Measurements from ENCODE around the gene DPYSL5.

The DPYSL5 gene

DNA sequence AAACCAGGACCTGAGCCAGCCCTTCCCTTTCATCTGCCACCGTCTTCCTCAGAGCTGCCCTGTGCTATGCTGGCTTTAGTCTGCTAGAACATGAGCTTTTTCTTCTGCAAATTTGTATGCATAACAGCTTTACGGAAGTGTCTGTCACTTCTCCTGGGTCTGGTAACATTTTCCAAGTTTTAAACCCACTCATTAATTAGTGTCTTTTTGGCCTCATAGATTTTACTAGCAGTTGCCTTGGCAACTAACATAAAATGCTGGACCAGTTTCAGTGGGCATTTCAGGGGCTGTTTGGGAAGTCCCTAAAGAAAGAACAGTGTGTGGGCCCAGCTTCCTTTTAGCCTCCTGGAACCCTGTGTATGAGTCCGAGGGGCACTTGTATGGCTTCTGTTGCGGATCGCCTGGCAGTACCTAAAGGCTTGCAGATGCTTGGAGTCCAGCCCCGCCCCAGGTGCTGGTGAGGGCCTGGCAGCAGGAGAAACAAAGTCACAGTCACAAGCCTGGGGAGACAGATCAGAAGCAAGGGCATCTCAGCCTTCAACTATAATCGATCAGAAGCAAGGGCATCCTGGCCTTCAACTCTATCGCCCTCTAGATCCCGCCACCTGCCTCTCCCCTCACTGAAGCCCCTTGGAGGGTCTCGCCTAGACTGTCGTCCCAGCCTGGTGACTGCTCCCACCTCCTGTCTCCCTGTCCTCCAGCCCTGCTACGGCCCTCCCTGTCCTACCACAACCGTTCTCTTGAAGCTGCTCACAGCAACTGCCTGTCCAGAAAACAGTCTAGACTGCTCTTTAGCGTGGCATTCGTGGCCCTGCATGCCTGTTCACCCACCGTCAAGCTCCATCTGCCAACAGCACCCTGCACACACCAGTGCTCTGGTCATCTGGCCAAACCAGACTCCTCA is 85.8 kb downstream of the DPYSL5 start:
- DNase-seq = no peak

DNA sequence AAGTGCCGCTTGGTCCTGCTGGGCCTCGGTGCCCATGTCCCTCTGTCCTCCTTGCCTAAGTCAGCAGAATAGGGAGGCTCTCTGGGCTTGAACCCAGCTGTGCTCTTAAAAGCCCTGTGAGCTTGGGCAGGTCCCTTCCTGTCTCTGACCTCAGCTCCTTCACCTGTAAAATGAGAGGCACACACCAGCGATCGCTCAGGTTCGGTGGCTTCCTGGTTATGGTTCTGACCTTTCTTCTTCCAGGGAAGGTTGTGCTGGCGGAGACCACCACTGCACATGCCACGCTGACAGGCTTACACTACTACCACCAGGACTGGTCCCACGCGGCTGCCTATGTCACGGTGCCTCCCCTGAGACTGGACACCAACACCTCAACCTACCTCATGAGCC is 86.4 kb downstream of the DPYSL5 start:
- DNase-seq = no peak

DNA sequence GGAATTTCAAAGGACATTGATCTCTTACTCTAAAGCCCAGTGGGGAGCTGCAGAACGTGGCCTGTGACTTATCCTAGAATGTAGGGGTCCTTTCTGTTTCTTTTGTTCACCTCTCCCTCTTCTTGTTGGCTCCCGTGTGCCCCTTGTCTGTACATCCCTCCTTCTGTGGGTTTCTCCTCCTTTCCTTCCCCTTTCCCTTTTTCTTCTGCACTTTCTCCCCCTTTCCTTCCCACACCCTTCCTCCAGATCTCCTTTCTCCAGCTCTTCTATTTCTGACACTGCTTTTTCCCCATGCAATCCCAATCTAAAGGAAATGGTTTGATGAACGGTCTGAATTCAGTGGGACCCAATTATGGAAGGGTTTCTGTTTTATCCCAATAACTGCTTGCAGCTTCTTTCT is 87.1 kb downstream of the DPYSL5 start:
- DNase-seq = no peak

DNA sequence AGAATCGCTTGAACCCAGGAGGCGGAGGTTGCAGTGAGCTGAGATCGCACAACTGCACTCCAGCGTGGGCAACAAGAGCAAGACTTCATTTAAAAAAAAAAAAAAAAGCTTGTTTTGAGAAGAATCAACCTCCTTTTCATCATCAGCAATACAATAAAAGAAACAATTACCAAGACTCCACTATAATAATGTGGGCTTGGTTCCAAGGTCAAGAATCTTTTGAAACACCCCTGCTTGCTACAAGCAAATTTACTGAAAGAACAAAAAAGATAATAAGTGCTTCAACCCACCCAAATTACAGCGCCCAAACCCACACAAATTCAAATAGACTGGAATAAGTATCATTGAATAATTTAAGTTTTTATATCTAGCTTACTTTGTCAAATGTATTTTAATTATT is 88.9 kb downstream of the DPYSL5 start:
- DNase-seq = no peak

DNA sequence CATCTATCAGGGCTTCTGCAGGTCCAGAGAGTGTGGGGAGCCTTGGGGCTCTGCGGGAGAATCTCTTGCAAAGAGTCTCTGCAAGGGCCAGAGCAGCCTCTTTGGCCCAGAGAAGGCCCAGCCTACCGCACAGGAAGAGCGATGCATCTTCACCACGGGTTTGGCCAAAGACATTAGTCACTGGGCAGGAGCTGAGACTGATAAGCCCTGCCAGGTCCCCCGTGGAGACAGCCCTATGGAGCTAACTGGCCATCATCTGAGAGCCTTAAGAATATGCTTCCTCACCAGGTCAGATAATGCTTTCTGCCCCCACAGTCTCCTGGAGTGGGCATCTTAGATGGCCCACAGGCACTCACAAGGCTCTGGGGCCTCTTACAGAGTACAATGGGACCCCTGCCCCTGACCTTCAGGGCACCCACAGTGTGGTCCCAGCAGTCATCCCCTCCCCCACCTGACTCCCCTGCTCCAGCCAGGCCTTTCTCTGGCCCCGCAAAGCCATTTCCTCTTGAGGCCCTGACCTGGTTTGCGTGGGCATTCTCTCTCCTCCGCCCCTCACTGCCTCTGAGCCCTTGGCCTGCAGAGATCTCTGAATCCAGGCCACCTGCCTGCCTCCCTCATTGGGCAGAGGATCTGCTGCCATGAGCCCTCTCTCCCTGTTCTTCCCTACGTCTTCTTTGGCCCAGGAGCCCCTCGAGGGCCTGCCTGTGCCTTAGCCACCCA is 90.6 kb downstream of the DPYSL5 start:
- DNase-seq = no peak

DNA sequence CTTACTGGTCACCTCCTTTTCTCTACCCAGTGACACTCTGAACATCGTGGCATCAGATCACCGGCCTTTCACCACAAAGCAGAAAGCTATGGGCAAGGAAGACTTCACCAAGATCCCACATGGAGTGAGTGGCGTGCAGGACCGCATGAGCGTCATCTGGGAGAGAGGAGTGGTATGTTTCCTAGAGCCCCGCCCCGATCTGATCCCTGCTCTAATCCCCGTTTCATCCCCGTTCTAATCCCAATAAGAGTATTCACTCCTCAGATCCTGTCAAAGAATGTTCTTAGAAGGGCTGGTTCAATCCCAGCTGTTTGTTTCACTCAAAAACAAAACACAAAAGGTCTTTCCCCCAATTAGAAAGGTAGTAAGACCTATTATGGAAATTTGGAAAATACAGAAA is 92.1 kb downstream of the DPYSL5 start:
- DNase-seq = no peak

DNA sequence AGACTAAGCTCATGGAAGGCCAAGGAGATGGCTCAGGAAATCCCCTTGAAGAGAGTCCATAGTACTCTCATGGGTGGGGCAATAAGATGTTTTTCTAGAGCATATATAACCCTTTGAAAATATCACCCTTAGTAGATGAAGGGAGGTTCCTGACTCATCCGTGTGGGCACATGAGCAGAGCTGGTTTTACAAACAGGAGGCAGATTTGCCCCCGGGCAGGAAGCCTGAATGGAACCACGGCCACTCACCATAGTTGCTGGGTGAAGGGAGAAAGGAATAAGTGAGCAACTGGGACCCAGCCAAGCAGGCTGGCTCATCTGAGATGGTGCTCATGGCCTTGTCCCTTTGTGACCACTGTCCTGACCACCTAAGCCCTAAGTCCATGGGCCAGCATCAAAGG is 93.6 kb downstream of the DPYSL5 start:
- DNase-seq = no peak

DNA sequence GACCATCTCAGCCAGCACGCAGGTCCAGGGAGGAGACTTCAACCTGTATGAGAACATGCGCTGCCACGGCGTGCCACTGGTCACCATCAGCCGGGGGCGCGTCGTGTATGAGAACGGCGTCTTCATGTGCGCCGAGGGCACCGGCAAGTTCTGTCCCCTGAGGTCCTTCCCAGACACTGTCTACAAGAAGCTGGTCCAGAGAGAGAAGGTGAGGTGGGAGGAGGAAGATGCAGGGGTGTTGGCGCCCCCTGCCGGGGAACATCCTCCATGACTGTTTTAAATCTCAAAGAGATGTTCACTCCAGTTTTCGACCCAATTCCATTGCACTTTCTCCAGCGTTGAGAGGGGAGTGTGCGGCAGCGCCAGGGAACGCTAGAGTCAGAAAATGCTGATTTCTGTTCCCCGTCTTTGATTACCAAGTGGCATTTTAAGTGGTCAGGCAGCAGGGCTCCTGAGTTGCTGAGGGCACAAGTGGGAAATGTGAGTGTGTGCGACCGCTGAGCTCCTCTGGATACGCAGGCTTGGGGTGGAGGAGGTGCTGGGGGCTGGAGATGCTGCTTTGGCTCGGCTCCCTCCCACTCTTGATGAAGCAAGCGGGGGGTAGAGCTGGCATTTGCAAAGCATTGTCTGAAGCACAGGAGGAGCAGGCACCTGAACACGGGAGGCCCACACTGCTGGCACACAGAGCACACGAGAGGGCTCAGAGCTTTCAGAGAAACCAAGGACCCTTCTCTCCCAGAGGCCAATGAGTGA is 94.8 kb downstream of the DPYSL5 start:
- DNase-seq = no peak

DNA sequence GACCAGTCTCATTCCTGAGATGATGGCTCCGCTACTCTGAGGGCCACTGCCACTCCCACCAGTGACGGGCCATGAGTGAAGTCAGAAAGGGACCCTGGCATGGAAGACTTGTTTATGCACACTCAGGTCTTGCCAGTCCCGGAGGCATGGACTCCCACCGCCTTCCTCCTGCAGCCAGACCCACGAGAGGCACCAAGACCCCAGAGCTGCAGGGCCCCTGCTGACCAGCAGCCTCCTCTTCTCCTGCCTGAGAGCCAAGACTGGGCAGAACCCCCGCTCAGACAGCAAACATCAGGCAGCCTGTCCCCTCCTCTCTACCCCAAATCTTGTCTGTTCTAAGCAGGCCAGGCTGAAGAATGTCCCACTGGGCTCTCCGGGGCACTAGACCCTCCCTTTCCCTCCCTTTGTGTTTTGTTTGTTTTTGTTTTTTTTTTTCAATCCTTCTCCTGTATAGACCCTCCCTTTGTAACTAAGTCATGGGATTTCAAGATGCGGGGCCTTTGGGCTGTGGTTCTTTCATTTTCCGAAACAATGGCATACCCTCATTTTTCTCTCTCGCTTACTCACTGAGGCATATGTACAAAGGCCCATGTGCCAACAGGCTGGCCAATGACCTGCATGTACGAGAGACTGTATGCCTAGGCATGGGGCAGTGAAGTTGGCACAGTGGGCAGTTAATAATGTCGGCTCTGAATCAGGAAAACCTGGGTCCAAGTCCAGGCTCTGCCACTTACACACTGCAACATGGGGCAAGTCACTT is 98.2 kb downstream of the DPYSL5 start:
- no peak for DNase-seq

DNA sequence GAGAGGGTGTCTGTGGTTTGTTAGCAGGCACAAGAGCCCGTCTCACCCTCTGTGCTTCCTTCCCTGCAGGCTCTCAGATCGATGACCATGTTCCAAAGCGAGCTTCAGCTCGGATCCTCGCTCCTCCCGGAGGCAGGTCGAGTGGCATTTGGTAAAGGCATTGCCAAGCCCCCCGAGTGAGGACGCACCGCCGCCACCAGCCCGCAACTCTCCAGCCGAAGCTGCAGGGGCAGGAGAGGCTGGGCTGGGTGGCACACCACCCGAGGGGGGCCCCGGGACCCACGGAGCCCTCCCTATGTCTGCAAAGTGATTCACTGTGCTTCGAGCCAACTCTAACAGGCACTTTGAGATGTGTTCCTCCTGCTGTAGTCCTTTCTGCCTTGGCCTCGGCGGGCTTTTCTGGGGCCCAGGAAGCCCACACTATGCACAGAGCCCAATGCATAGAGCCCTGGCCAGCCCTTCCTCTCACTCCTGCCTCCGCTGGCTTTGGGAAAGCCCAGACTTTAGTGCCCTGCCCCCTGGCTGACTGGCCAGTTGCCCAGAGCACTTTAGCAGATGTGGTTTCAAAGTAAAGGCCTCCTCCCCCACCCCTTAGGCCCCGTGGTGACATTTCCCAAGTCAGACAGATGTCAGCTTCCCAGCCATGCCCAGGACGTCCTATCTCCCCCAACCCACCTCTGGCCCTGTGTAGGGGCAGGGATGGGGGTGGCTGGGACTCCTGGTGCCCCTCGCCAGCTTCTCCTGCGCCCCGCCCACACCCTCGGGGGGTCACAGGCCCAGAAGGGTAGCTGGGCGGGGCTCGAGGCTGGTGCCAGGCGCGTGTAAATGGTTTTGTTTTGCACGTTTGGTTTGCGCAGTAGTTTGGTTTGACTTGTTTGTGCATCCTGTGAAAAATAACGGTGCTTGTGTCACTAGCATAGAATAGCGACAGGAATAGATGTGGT is 99.2 kb downstream of the DPYSL5 start:
- DNase-seq = no peak

DNA sequence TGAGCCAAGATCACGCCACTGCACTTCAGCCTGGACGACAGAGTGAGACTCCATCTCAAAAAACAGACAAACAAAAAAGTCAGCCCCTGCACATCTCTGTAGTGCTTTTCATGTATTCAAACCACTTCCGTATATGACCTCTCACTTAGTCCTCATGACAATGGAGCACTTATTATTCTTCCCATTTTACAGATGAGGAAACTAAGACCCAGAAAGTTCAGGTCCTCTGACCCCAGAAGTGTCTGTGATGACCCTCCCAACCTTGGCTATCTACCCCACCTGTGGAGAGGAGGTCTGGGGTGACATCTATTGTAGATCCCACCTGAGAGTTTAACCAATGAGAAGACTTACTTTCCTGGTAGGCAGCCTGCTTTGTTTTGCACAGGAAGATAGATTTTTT is 100.9 kb downstream of the DPYSL5 start:
- DNase-seq = no peak

DNA sequence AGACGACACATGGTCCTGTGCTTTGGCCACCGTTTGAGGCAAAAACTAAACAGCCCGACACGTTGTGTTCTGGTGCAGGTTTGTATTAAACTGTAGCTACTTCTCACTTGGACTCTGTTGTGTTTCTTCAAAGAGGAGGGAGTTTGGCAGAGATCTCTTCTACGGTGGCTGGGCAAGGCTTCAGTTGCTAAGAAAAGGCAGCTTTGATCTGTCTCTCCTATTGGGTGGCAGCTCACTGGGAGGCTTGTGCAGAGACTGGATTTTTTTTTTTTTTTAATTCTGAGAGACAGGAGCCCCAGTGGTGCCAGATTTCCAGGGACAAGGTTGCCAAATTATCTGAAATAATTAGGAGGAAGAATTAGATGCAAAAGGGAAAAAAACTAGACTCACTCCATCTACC is 102.3 kb downstream of the DPYSL5 start:
- DNase-seq = no peak

DNA sequence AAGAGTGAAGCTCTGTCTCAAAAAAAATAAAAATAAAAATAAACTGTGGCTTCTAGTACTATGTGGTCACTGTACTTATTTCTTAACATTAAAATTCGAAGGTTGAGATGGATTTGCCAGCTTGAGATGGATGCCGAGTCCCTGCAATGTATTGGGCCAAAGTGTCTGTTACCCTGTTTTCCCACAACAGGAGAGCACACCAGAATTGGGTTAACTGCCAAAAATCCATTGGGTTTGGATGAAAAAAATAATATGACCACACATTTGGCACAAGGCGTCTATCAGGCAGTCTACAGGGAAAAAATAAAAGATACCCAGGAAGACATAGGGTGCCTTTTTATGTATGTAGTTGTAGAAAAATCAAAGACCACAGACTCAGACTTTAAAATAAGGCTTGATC is 103.3 kb downstream of the DPYSL5 start:
- no peak for DNase-seq

DNA sequence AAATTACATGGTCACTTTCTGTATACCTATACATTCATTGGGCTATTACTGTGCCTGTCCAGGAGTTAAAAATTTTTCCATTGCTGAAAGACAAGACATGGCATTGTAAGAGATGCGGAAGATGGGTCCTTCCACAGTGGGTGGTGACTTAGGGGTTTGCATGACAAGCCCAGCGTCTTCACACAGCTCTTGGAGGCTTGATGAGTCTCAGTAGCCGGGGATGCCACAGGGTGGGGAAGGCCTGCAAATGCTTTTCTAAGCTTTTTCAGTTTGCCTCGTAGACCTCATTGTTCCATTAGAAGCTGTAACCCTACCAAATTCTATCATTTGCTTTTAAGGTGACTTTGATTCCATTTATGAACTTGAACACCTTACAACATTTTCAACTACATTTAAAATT is 104.4 kb downstream of the DPYSL5 start:
- DNase-seq = no peak

DNA sequence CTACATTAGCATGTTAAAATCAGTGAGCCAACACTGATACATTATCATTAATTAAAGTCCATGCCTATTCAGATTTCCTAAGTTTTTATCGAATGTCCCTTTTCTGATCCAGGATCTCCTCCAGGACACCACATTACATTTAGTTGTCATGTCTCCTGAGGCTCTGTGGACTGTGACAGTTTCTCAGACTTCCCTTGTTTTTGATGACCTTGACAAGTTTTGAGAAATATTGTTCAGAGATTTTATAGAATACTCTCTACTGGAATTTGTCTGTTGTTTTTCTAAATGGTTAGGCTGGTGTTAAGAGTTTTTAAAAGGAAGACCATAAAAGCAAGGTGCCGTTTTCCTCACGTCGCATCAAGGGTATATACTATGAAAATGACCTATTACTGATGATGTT is 106.2 kb downstream of the DPYSL5 start:
- DNase-seq = no peak

DNA sequence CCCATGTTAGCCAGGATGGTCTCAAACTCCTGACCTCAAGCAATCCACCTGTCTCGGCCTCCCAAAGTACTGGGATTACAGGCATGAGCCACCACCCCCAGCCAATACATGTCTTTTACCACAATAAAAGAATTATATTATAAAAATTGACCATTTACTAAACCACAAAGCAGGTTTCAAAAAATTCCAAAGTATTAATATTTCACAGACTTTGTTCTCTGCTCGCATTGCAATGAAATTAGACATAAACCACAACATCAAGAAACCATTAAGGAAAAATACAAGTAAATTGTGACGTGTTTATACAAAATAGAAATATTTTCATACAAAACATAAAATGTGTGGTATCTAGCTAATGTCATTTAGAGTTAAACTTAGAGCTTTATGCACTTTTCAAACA is 109.1 kb downstream of the DPYSL5 start:
- DNase-seq = no peak

DNA sequence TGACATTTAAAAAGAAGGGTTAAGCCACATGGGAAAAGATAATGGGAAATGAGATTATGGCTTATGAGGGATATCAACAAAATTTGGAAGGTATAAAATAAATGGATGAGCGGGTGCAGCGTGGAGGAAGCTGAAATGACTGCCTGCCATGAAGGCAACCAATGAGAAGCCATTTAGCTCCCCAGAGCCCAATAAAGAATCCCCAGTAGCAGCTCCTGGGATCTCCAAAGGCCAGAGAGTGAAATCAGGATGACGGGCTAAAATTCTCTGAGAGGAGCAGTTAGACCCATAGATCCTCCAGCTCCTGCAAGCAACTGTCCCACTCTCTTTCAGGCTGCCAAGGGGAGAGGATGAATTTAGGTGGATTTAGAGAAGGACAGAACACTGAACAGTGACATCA is 109.6 kb downstream of the DPYSL5 start:
- DNase-seq = no peak

DNA sequence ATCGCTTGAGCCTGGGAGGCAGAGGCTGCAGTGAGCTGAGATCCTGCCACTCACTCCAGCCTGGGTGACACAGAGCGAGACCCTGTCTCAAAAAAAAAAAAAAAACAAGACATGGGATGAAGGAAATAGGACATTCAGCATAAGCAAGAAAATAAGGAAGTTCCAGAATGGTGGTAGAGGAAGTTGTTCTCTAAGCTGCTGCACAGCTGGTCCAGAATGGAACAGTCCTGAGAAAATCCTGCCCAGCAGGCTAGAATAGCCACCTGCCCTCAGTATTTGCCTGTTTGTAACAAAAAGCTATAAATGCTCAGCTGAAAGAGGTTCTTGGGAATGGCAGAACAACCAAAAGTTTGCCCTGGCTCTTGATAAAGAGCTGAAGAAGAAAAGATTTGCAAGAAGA is 111.4 kb downstream of the DPYSL5 start:
- DNase-seq = no peak

DNA sequence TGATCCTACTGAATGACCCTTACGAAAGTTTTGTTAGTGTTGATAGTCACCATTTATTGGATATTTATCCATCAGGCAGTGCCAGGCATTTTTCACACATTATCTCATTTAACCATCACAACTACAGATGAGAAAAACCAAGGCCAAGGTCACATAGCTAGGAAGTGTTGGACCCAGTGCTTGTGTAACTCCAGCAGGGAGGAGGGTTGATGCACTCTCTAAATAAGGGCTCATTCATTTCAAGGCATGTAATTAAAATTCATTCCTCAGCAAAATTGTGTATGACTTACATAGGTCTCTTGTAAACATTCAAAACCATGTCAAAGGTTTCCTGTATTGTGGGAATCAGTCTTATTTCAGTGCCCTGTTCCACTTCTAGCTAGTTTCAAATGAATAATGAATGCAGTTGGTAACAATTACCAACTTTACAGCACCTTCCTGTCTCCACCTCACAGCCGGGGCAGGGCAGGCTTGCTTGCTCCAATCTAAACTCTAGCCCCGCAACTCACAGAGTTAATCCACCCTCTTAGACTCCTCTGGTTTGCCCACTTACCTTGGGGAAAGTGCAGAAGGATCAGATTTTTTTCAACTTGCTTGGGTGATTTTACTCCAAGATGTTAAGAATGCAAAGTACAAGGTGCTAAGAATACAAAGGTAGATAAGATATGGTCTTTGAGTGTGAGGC is 116.7 kb downstream of the DPYSL5 start:
- DNase-seq = no peak

DNA sequence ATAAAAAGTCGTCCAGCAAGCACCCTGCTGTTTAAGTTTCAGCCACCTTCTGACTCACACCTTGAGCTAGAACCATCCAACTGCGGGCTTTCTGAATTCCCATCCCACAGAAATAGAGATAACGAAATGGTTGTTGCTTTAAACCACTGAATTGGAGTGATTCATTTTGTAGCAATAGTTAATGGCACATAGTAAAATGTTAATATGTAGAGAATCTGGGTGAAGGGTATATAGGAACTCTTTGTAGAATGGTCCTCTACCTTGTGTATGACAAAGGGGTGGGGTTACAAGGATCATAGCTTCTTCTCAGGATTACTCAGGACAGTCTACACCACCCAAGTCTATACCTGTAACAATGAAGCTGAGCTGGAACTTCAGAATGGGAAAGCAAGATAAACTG is 120.1 kb downstream of the DPYSL5 start:
- no peak for DNase-seq
